Choroid plexus epithelial cell (primary cell): Measurements from ENCODE around the gene TNIP1.

Experiments used
- DNase-seq: peaks from one replicate; pipeline ENCODE4 v3.0.0-alpha.2; 2010; ENCODE audit warnings: low read depth
- H3K4me3 ChIP-seq: 2 replicates; pipeline ENCODE4 v1.5.1; 2011; ENCODE audit warnings: low read depth, mild to moderate bottlenecking, control low read depth, low read length, moderate library complexity
- TF ChIP-seq, protein P1 (sequence below): conservative IDR thresholded peaks from 2 replicates; pipeline ENCODE4 v1.5.1; 2011; ENCODE audit warnings: low read depth, mild to moderate bottlenecking, control low read depth, inconsistent platforms, low read length, moderate library complexity

The TNIP1 gene

GRCh38 chr5:151093476-151093889, 12.6 kb upstream of the TNIP1 start:
- TF ChIP-seq, protein P1, sequence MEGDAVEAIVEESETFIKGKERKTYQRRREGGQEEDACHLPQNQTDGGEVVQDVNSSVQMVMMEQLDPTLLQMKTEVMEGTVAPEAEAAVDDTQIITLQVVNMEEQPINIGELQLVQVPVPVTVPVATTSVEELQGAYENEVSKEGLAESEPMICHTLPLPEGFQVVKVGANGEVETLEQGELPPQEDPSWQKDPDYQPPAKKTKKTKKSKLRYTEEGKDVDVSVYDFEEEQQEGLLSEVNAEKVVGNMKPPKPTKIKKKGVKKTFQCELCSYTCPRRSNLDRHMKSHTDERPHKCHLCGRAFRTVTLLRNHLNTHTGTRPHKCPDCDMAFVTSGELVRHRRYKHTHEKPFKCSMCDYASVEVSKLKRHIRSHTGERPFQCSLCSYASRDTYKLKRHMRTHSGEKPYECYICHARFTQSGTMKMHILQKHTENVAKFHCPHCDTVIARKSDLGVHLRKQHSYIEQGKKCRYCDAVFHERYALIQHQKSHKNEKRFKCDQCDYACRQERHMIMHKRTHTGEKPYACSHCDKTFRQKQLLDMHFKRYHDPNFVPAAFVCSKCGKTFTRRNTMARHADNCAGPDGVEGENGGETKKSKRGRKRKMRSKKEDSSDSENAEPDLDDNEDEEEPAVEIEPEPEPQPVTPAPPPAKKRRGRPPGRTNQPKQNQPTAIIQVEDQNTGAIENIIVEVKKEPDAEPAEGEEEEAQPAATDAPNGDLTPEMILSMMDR, result peak; percentile 45
- peak; percentile 95 for DNase-seq
- no peak overlapping the region for H3K4me3 ChIP-seq

DNA sequence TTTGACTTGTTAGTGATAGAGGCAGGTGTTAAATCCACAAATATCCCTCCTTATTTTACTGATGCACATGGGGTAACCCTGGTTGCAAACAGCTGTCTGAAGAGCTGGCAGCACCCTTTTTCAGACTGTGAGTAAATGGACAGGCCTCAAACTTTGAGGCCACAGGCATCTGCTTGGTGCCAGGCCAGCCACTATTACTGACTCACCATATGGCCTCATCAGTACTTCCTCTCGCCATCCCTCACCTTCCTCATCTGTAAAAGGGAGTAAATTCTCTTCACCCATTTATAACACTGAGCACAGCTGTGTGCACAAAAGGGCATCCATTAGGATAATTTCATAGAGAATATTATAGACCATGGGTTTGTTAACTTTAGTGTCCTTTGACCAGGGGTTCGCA, 11.9 kb upstream of the TNIP1 start:
- no peak overlapping the region for H3K4me3 ChIP-seq
- peak; percentile 57 for DNase-seq
- TF ChIP-seq, protein P1, result no peak

GRCh38 chr5:151089726-151090125, 8.9 kb upstream of the TNIP1 start:
- TF ChIP-seq, protein P1, result no peak
- no peak overlapping the region for H3K4me3 ChIP-seq
- no peak for DNase-seq

DNA sequence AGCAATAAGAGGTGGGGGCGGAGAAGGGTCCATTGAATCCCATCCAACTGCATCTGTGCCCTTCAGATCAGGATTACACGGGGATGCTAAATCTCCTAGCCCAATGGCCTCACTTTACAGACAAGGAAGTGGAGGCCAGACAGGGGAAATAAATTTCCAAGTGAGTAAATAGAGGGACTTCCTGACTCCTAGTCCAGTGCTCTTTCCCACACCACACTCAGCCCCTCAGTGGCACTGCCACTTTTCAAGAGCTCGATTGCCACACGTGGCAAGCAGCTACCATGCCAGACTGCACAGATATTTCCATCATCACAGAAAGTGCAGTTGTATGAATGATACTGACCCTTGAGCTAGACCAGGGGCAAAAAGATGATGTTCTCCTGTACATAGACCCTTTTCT, 8.2 kb upstream of the TNIP1 start:
- DNase-seq, result no peak
- H3K4me3 ChIP-seq, result no peak overlapping the region
- TF ChIP-seq, protein P1, result no peak

DNA sequence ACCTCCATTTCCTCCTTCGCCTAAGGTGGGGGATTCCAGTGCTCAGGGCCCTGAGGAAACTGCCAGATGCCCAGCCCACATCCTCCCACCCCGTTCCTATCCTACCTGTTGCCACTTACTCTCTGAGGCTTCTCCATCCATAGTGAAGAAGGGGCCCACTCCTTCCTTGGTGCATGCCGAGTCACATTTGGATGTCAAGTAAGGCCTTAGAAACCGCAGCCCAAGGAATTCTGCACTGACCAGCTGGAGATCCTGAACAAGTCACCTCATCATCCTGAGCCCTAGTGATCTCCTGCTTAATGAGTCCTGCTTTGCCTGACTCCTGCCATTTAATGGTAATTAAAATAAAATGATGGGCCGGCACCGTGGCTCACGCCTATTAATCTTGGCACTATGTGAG, 6.7 kb upstream of the TNIP1 start:
- TF ChIP-seq, protein P1, result no peak

GRCh38 chr5:151086905-151087360, 6.1 kb upstream of the TNIP1 start:
- DNase-seq, result no peak
- TF ChIP-seq, protein P1, result no peak
- H3K4me3 ChIP-seq, result no peak overlapping the region

More for the DNA sequence above, 6.7 kb upstream of the TNIP1 start:
- no peak overlapping the region for H3K4me3 ChIP-seq
- no peak for DNase-seq

GRCh38 chr5:151086192-151086869, 5.5 kb upstream of the TNIP1 start:
- TF ChIP-seq, protein P1, result no peak
- H3K4me3 ChIP-seq, result no peak overlapping the region
- no peak for DNase-seq
